DMS114 treated with DMSO at 0.1 percent for 48 hours (cell line): ENCODE results near the gene NRBP1.
A peak's percentile ranks its signal among the peaks of the same experiment; 100 is the strongest.

ENCODE experiments used
- DNase-seq: peaks from one replicate; lab custom pipeline; 2025; ENCODE audit not compliant: unreplicated experiment; lab: John Stamatoyannopoulos, UW

Gene NRBP1

GRCh38 chr2:27489498-27490397 is 61.3 kb downstream of the NRBP1 start, which contains the start of gene IFT172:
Gene IFT172 (minus strand): TSS chr2:27489743. CDS start chr2:27489653, 90 bp downstream.
- peak; percentile 97 for DNase-seq
